PC-3 (cell line): ENCODE measurements around the gene DNAL1. TPM values are rescaled to one million over a fixed set of nuclear protein-coding genes. Genes with fewer than 3 reads are reported as not detected.

Source experiments
- ATAC-seq: fragments of 200-7000 bp; cut with Tn5 transposase; 2 replicates; pipeline ENCODE4 v1.9.1; 2020; ENCODE audit warnings: mild to moderate bottlenecking, moderate library complexity
- BruUV-seq: library from RNA; stranded (reverse); fragments of 400-500 nt; replicated peaks from 2 replicates; lab custom pipeline; 2021; lab: Mats Ljungman, UMichigan
- CTCF ChIA-PET: fragments of 300-600 bp; sonication (Branson Sonifier 250); formaldehyde crosslinking; loops from one replicate; lab custom pipeline; 2022; ENCODE audit warnings: antibody characterized with exemption; lab: Charles Lee
- POLR2A ChIA-PET: fragments of 300-600 bp; sonication (Branson Sonifier 250); formaldehyde crosslinking; loops from one replicate; lab custom pipeline; 2022; ENCODE audit warnings: antibody characterized with exemption; ENCODE audit not compliant: unreplicated experiment; lab: Charles Lee
- DNase-seq: peaks from one replicate; pipeline ENCODE4 v3.0.0-alpha.2; 2015
- H2AFZ ChIP-seq: fragments of 300-600 bp; sonication (generic); 2 replicates; pipeline ENCODE4 v1.6.0; 2016; ENCODE audit warnings: antibody characterized with exemption, low read length
- H3F3A ChIP-seq: fragments of 300-600 bp; sonication (generic); one replicate; pipeline ENCODE4 v1.6.0; 2017; ENCODE audit warnings: antibody characterized with exemption, low read length, control low read depth, mild to moderate bottlenecking; ENCODE audit not compliant: unreplicated experiment
- H3K27ac ChIP-seq: fragments of 300-600 bp; sonication (generic); 2 replicates; pipeline ENCODE4 v1.5.1; 2016; ENCODE audit warnings: mild to moderate bottlenecking, low read length
- H3K27me3 ChIP-seq: fragments of 300-600 bp; sonication (generic); 2 replicates; pipeline ENCODE4 v1.6.1; 2016; ENCODE audit warnings: low read length, mixed read lengths
- H3K36me3 ChIP-seq: fragments of 300-600 bp; sonication (generic); 2 replicates; pipeline ENCODE4 v1.6.1; 2016; ENCODE audit warnings: low read depth, mixed run types, low read length, mixed read lengths
- H3K4me1 ChIP-seq: fragments of 300-600 bp; sonication (generic); 2 replicates; pipeline ENCODE4 v1.5.1; 2016; ENCODE audit warnings: low read length; ENCODE audit not compliant: insufficient read depth
- H3K4me2 ChIP-seq: fragments of 300-600 bp; sonication (generic); 2 replicates; pipeline ENCODE4 v1.6.0; 2016; ENCODE audit warnings: low read length
- H3K4me3 ChIP-seq: fragments of 300-600 bp; sonication (generic); 2 replicates; pipeline ENCODE4 v1.5.1; 2016; ENCODE audit warnings: mild to moderate bottlenecking, low read length, mixed read lengths
- H3K79me2 ChIP-seq: fragments of 300-600 bp; sonication (generic); 2 replicates; pipeline ENCODE4 v1.6.1; 2017; ENCODE audit warnings: low read length, mixed read lengths
- H3K9ac ChIP-seq: fragments of 300-600 bp; sonication (generic); 2 replicates; pipeline ENCODE4 v1.6.0; 2016; ENCODE audit warnings: mild to moderate bottlenecking, low read length
- H3K9me2 ChIP-seq: fragments of 300-600 bp; sonication (generic); replicated peaks from 2 replicates; pipeline ENCODE4 v1.6.1; 2016; ENCODE audit warnings: mixed run types, low read length, mixed read lengths
- H3K9me3 ChIP-seq: fragments of 300-600 bp; sonication (generic); 2 replicates; pipeline ENCODE4 v1.6.1; 2016; ENCODE audit warnings: low read length, mixed read lengths
- H4K20me1 ChIP-seq: fragments of 300-600 bp; sonication (generic); 2 replicates; pipeline ENCODE4 v1.6.1; 2016; ENCODE audit warnings: low read length, mixed read lengths
- CTCF ChIP-seq: fragments of 300-600 bp; sonication (generic); conservative IDR thresholded peaks from 2 replicates; pipeline ENCODE4 v1.5.1; 2017; ENCODE audit warnings: antibody characterized with exemption, low read depth, mild to moderate bottlenecking, low read length
- EZH2 ChIP-seq: fragments of 300-600 bp; sonication (generic); IDR thresholded peaks from one replicate; pipeline ENCODE4 v1.6.1; 2017; ENCODE audit warnings: antibody characterized with exemption, mild to moderate bottlenecking, low read length; ENCODE audit not compliant: unreplicated experiment
- EZH2phosphoT487 ChIP-seq: fragments of 300-600 bp; sonication (generic); IDR thresholded peaks from 2 replicates; pipeline ENCODE4 v1.6.1; 2018; ENCODE audit warnings: mild to moderate bottlenecking, antibody characterized with exemption, low read length, borderline replicate concordance
- intact Hi-C: fragments of 100-400 bp; cut with micrococcal nuclease; formaldehyde crosslinking; loops from 2 replicates; pipeline ENCODE4 v1.9.0; 2023
- total RNA-seq: library from RNA; depleted of rRNA; stranded (reverse); fragments of >200 nt; gene quantifications from 2 replicates; pipeline ENCODE4 v1.2.3, GENCODE V29; 2014; rRNA removed

Gene DNAL1
- total RNA-seq, 1 experiment from 2014 or later: 2.6 TPM

GRCh38 chr14:73751157-73751691 is 106.4 kb downstream of the DNAL1 start:
- ChIA-PET POLR2A (no interaction called here), CTCF (interaction anchor here (0.6 kb wide), 1 partner anchor 113 kb away, joined by 5 read pairs; no protein-coding TSS in a partner anchor)
- TF ChIP-seq CTCF (no peak), EZH2phosphoT487 (no peak), EZH2 (no peak)
- Histone ChIP-seq H3K4me2 (no peak overlapping the region), H3F3A (no peaks in the 10 kb centered on the region), H3K79me2 (peaks cover 100% of the 10 kb centered on the region), H3K9me2 (no peaks in the 10 kb centered on the region), H4K20me1 (peaks cover 83% of the 10 kb centered on the region), H3K4me3 (no peak overlapping the region), H3K27me3 (no peaks in the 10 kb centered on the region), H3K9me3 (no peaks in the 10 kb centered on the region), H3K9ac (no peak overlapping the region), H3K27ac (no peak overlapping the region), H2AFZ (no peak overlapping the region), H3K4me1 (peaks cover 69% of the 10 kb centered on the region), H3K36me3 (peaks cover 3% of the 10 kb centered on the region; the same call in 1 of the 2 replicates)
- ATAC-seq (no peak), DNase-seq (no peak)
- intact Hi-C loops: loop anchor here (5.0 kb wide), 1 partner anchor 36 kb away; no protein-coding TSS in a partner anchor
- no TSS peak for BruUV-seq

- Histone ChIP-seq H3K36me3 (peaks cover 3% of the 10 kb centered on the region; the same call in 1 of the 2 replicates), H3F3A (peaks cover 6% of the 10 kb centered on the region), H3K27ac (no peak overlapping the region; the same call in 1 of the 2 replicates), H3K4me3 (no peak overlapping the region), H3K4me2 (0 out of 2 replicates have a peak overlapping the region, but pooled peaks have one; percentile 23), H4K20me1 (peaks cover 76% of the 10 kb centered on the region), H3K27me3 (no peaks in the 10 kb centered on the region), H3K9me2 (no peaks in the 10 kb centered on the region), H3K79me2 (peaks cover 100% of the 10 kb centered on the region), H3K9me3 (no peaks in the 10 kb centered on the region), H3K9ac (no peak overlapping the region), H3K4me1 (peaks cover 69% of the 10 kb centered on the region), H2AFZ (no peak overlapping the region)
- BruUV-seq: no TSS peak
- TF ChIP-seq EZH2 (no peak), CTCF (no peak; the same call in 1 of the 2 replicates), EZH2phosphoT487 (no peak)
- CTCF ChIA-PET: no interaction called here
- ATAC-seq (peak; percentile 35), DNase-seq (peak; percentile 64)
- intact Hi-C loops: loop anchor here (5.0 kb wide), 1 partner anchor 35 kb away; no protein-coding TSS in a partner anchor
- POLR2A ChIA-PET: no interaction called here
Measured at GRCh38 chr14:73752297-73752992, 107.7 kb downstream of the DNAL1 start.

Other genes starting within 250 kb of the DNAL1 start
- 22.2 and 26.8 TPM in 2 replicates for gene NUMB, start 186.4 kb upstream of the DNAL1 start, total RNA-seq
- gene RIOX1, start 154.1 kb upstream of the DNAL1 start, total RNA-seq: 27.4 and 34.8 TPM in 2 replicates
- gene ACOT1, start 107.8 kb upstream of the DNAL1 start, total RNA-seq: 1.1 and 1.4 TPM in 2 replicates
- gene HEATR4, start 86.0 kb upstream of the DNAL1 start, total RNA-seq: 0.15 and 2.2 TPM in 2 replicates
- 39.0 and 46.0 TPM in 2 replicates for gene ACOT2, start 75.8 kb upstream of the DNAL1 start, total RNA-seq
- gene ACOT4, start 53.1 kb upstream of the DNAL1 start, total RNA-seq: 3.9 and 5.1 TPM in 2 replicates
- gene ACOT6, start 32.5 kb upstream of the DNAL1 start, total RNA-seq: not detected in 2 replicates
- gene PNMA1, start 69.4 kb downstream of the DNAL1 start, total RNA-seq: 30.8 and 36.7 TPM in 2 replicates
- 6.2 and 7.9 TPM in 2 replicates for gene PTGR2, start 206.8 kb downstream of the DNAL1 start, total RNA-seq
- gene ZNF410, start 241.9 kb downstream of the DNAL1 start, total RNA-seq: 44.9 and 46.8 TPM in 2 replicates